Natural killer cell (primary cell): ENCODE data around the gene MPHOSPH9. TPM values are rescaled to one million over a fixed set of nuclear protein-coding genes. Genes with fewer than 3 reads are reported as not detected.

Source experiments
- ATAC-seq, 3 donors: fragments of 150-1000 bp in 2 of 3; fragments of 200-7000 bp in 1 of 3; cut with Tn5 transposase; 1 replicate in 1 of 3; 2 replicates in 2 of 3; pipeline ENCODE4 v1.10.0; 2021; ENCODE audit warnings: mild to moderate bottlenecking in 2 of 3, moderate library complexity in 2 of 3
- DNase-seq, 2 donors: peaks; one replicate each; pipeline versions ENCODE4 v3.0.0 to v3.0.0-alpha.2; 2013 to 2021; ENCODE audit warnings: mixed read lengths in 1 of 2
- H3K27ac ChIP-seq: one replicate; pipeline ENCODE4 v1.5.1; 2013; ENCODE audit warnings: mild to moderate bottlenecking, low read length
- H3K27me3 ChIP-seq: one replicate; pipeline ENCODE4 v1.6.1; 2013; ENCODE audit warnings: low read length; ENCODE audit not compliant: control insufficient read depth, insufficient read depth
- H3K36me3 ChIP-seq: one replicate; pipeline ENCODE4 v1.6.1; 2013; ENCODE audit warnings: low read length; ENCODE audit not compliant: control insufficient read depth, insufficient read depth
- H3K4me1 ChIP-seq: one replicate; pipeline ENCODE4 v1.6.1; 2013; ENCODE audit warnings: low read length; ENCODE audit not compliant: control insufficient read depth, insufficient read depth
- H3K4me3 ChIP-seq: one replicate; pipeline ENCODE4 v1.5.1; 2013; ENCODE audit warnings: low read length
- H3K9me3 ChIP-seq: one replicate; pipeline ENCODE4 v1.6.1; 2013; ENCODE audit warnings: low read length; ENCODE audit not compliant: control insufficient read depth, insufficient read depth
- H3K27ac Mint-ChIP-seq, 2 donors: one replicate each; pipeline ENCODE4 v1.8.0; 2022; ENCODE audit warnings: mild to moderate bottlenecking in 2 of 2, mixed read lengths in 2 of 2, moderate library complexity in 1 of 2
- H3K27me3 Mint-ChIP-seq, 2 donors: one replicate each; pipeline ENCODE4 v1.8.0; 2022; ENCODE audit warnings: low read depth in 2 of 2, mixed read lengths in 2 of 2
- H3K36me3 Mint-ChIP-seq: one replicate; pipeline ENCODE4 v1.8.0; 2022; ENCODE audit warnings: mixed read lengths
- H3K4me1 Mint-ChIP-seq, 2 donors: one replicate each; pipeline ENCODE4 v1.8.0; 2022; ENCODE audit warnings: mixed read lengths in 2 of 2
- H3K4me3 Mint-ChIP-seq: one replicate; pipeline ENCODE4 v1.8.0; 2022; ENCODE audit warnings: mild to moderate bottlenecking, moderate library complexity, mixed read lengths
- H3K9me3 Mint-ChIP-seq, 2 donors: one replicate each; pipeline ENCODE4 v1.8.0; 2022; ENCODE audit warnings: mixed read lengths in 2 of 2
- whole genome bisulfite sequencing: methylation state at CpG from one replicate; pipeline ENCODE4 v1.1.7; 2013; ENCODE audit warnings: missing lambda C conversion rate; ENCODE audit not compliant: insufficient coverage; 5-methylcytosine and 5-hydroxymethylcytosine counted together
- intact Hi-C: fragments of 100-400 bp; cut with micrococcal nuclease; formaldehyde crosslinking; loops from one replicate; pipeline ENCODE4 v1.14.2; 2022
- total RNA-seq, 4 donors: library from RNA; stranded (reverse); fragments of 120-200 nt in 1 of 4; gene quantifications; one replicate each; pipeline versions ENCODE4 v1.2.3 to v1.2.4, GENCODE V29; 2013 to 2022
- TF ChIP-seq, protein P1 (sequence below): fragments of 200-600 bp; IDR thresholded peaks from one replicate; pipeline ENCODE4 v1.8.0; 2022; ENCODE audit warnings: antibody characterized with exemption

Gene MPHOSPH9
- total RNA-seq, 3 donors from 2014 or later (not counting 1 experiment from before 2014, with no cell fraction given): 97.6 to 114 (median 109) TPM

DNA sequence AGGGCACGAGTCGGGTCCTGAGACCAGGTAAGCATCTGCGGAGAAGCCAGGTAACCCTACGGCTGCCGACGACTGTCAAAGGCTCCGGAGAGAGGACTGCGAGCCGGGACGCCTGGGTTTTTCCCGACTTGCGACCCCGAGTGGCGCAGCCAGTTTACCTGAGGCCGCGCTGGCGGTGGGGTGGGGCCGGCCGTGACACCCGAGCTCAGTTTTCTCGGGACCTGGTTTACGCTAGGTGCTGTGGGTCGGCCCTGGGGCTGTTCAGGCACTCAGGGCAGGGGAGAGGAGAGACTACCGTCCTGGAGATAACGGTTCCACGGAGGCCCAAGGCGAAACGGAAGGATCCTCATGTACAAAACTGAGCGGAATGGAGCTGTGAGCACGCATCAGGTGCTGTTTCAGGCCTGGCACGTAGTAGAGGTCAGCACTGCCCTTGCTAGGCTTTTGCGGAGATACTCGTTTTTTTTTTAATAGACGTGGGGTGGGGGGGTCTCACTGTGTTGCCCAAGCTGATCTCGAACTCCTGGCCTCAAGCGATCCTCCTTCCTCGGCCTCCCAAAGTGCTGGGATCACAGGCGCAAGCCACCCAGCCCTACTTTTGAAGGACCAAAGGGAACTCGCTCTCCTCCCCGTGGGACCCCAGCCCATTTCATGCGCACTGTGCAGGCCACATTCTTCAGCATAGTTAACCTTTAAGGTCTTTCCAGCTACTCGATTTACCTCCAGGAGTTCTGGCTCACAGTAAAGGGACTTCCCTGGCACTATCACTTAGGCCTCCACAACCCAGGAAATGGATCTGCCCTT, 766 bp upstream of the MPHOSPH9 start:
- Histone ChIP-seq H3K4me1 (peaks cover 46% of the 10 kb centered on the region), H3K9me3 (no peaks in the 10 kb centered on the region), H3K4me3 (peak overlapping the region; percentile 92), H3K27me3 (no peaks in the 10 kb centered on the region), H3K27ac (peak overlapping the region; percentile 86), H3K36me3 (no peaks in the 10 kb centered on the region)
- Mint-ChIP-seq H3K9me3 (no peaks in the 10 kb centered on the region), H3K4me3 (peak overlapping the region; percentile 98), H3K36me3 (no peaks in the 10 kb centered on the region), H3K4me1 (peaks cover 56 to 59% of the 10 kb centered on the region in 2 donors), H3K27ac (peak overlapping the region; percentile 99), H3K27me3 (no peaks in the 10 kb centered on the region)
- intact Hi-C loops: loop anchor here (2.0 to 10.0 kb wide), 5 partner anchors 79 to 259 kb away; partner anchors contain the start of genes OGFOD2, PITPNM2 and SBNO1
- 6% methylated on average over 42 of the region's 42 CpGs for WGBS
- peak in 1 of 2 donors; percentile 38 for DNase-seq
- TF ChIP-seq, protein P1, sequence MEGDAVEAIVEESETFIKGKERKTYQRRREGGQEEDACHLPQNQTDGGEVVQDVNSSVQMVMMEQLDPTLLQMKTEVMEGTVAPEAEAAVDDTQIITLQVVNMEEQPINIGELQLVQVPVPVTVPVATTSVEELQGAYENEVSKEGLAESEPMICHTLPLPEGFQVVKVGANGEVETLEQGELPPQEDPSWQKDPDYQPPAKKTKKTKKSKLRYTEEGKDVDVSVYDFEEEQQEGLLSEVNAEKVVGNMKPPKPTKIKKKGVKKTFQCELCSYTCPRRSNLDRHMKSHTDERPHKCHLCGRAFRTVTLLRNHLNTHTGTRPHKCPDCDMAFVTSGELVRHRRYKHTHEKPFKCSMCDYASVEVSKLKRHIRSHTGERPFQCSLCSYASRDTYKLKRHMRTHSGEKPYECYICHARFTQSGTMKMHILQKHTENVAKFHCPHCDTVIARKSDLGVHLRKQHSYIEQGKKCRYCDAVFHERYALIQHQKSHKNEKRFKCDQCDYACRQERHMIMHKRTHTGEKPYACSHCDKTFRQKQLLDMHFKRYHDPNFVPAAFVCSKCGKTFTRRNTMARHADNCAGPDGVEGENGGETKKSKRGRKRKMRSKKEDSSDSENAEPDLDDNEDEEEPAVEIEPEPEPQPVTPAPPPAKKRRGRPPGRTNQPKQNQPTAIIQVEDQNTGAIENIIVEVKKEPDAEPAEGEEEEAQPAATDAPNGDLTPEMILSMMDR: no peak
- peak in 2 of 3 donors; percentile 3 for ATAC-seq

DNA sequence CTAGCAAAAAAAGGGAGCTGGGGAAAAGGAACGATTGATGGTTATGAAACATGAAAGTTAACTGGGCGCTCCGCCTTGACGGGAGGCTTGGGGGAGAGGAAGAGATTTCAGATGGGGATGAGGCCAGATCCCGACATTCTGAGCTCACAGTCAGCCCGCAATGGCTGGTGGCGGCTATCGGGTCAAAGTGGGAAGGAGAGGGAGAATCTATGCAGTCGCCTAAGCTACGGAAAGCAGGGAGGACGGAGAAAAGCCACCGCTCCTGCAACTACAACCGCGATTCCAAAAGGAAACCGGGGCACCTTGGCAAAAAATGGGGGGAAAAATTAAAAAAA, 502 bp downstream of the MPHOSPH9 start:
- Mint-ChIP-seq H3K36me3 (no peaks in the 10 kb centered on the region), H3K27me3 (no peaks in the 10 kb centered on the region), H3K4me3 (peak overlapping the region; percentile 98), H3K9me3 (no peaks in the 10 kb centered on the region), H3K4me1 (peaks cover 60 to 64% of the 10 kb centered on the region in 2 donors), H3K27ac (peak overlapping the region; percentile 99)
- Histone ChIP-seq H3K27me3 (no peaks in the 10 kb centered on the region), H3K4me3 (peak overlapping the region; percentile 92), H3K4me1 (peaks cover 45% of the 10 kb centered on the region), H3K36me3 (no peaks in the 10 kb centered on the region), H3K27ac (peak overlapping the region; percentile 79), H3K9me3 (no peaks in the 10 kb centered on the region)
- no peak for ATAC-seq
- DNase-seq: no peak
- TF ChIP-seq, protein P1: no peak
- intact Hi-C loops: loop anchor here (2.0 to 10.0 kb wide), 5 partner anchors 78 to 258 kb away; partner anchors contain the start of genes OGFOD2, PITPNM2 and SBNO1
- 0% methylated on average over 15 of the region's 15 CpGs for WGBS

DNA sequence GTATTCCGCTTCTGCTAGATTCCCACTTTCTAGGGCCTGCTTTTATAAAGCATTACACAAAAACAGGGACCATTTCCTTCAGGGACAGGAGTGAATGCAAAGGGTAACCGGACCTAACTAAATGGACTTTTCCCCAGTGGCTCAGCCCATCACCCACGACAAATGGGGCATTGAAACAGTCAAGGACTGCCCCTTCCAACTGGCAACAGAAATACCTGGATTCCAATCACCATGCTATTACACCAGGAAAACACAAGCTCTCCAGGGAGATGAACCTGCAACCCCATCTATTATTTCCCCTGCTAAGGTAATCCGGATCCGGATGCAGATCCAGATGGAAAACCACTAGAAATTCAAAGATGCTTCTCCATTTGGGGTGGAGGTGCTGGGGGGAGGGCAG, 1.0 kb downstream of the MPHOSPH9 start:
- H3K4me3 Mint-ChIP-seq: peak overlapping the region; percentile 98
- H3K9me3 ChIP-seq: no peaks in the 10 kb centered on the region
- peaks cover 58 to 63% of the 10 kb centered on the region in 2 donors for H3K4me1 Mint-ChIP-seq
- H3K36me3 Mint-ChIP-seq: no peaks in the 10 kb centered on the region
- H3K9me3 Mint-ChIP-seq: no peaks in the 10 kb centered on the region
- WGBS: 52% methylated on average over 3 of the region's 5 CpGs
- H3K27ac ChIP-seq: no peak overlapping the region
- intact Hi-C loops: loop anchor here (2.0 to 10.0 kb wide), 5 partner anchors 77 to 257 kb away; partner anchors contain the start of genes OGFOD2, PITPNM2 and SBNO1
- no peaks in the 10 kb centered on the region for H3K27me3 Mint-ChIP-seq
- TF ChIP-seq, protein P1: no peak
- ATAC-seq (no peak), DNase-seq (no peak)
- peaks cover 42% of the 10 kb centered on the region for H3K4me1 ChIP-seq
- H3K36me3 ChIP-seq: no peaks in the 10 kb centered on the region
- H3K27me3 ChIP-seq: no peaks in the 10 kb centered on the region
- H3K27ac Mint-ChIP-seq: peak overlapping the region; percentile 99
- no peak overlapping the region for H3K4me3 ChIP-seq
